HG02642 (cell line): ENCODE results near the gene DYNC1H1.
A peak's percentile ranks its signal among the peaks of the same experiment; 100 is the strongest.
"Not testable (repeated sequence)": the region's sequence is repeated elsewhere in the genome, so short reads cannot be mapped to it uniquely, and the experiment has no call there.

ENCODE experiments used
- ATAC-seq: cut with Tn5 transposase; IDR thresholded peaks from one replicate; pipeline ENCODE4 v1.9.1; 2021; ENCODE audit warnings: mild to moderate bottlenecking; ENCODE audit not compliant: unreplicated experiment, poor library complexity

The DYNC1H1 gene

DNA sequence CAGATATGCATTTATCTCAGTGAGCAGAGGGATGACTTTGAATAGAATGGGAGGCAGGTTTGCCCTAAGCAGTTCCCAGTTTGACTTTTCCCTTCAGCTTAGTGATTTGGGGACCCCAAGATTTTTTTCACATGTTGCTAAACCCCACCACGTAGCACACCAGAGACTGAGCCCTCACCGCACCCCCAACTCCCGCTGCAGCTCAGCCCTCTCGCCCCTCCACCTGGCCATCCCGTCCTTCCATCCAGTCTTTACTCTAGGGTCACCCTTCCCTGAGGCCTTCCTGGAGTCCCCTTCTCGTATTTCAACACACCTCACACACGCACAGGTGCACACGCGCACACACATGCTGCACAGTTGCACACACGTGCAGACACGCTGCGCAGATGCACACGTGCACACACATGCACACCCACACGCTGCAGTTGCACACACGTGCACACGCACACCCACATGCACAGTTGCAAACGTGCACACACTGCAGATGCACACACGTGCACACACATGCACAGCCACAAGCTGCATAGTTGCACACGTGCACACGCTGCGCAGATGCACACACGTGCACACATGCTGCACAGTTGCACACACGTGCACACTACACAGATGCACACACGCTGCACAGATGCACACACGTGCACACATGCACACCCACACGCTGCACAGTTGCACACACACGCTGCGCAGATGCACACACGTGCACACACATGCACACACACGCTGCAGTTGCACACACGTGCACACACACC is 92.5 kb downstream of the DYNC1H1 start:
- no peak for ATAC-seq

- no peak for ATAC-seq
These were observed 93.2 kb downstream of the DYNC1H1 start for GRCh38 chr14:102057480-102058114.

GRCh38 chr14:102058146-102058545 is 93.8 kb downstream of the DYNC1H1 start:
- no peak for ATAC-seq

- ATAC-seq, result no peak
These were observed 94.6 kb downstream of the DYNC1H1 start for GRCh38 chr14:102058961-102059360.

DNA sequence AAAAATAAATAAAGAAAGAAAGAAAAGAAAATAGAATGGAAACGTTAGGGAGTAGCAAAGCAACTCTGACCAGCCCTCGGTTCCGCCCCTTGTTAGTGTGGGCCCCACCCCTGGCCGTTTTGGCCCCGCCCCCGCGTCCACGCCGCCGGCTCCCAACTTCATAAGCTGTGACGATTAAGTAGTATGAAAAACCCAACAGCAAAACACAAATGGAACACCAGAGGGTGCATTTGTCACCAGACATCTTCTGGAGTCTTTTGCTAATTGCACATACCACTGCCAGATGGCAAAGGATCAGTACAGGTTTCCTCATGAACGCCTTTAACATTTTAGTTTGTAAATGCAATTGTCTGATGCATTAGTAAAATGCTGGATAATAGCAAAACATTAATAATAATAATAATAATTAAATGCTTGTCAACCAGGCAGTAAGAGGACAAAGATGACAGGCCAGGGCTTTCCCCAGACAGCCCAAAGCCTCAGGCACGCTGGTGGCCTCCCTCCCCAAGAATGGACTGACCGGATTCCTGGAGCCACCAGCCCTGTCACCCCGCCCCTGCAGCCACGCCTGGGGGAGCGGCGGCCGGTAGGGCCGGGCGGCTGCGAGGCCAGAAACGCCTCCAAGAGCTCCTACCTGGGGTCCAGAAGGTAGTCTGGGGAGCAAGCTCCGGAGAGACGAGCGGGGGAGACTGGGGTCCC is 98.9 kb downstream of the DYNC1H1 start:
- ATAC-seq, result peak; percentile 50

DNA sequence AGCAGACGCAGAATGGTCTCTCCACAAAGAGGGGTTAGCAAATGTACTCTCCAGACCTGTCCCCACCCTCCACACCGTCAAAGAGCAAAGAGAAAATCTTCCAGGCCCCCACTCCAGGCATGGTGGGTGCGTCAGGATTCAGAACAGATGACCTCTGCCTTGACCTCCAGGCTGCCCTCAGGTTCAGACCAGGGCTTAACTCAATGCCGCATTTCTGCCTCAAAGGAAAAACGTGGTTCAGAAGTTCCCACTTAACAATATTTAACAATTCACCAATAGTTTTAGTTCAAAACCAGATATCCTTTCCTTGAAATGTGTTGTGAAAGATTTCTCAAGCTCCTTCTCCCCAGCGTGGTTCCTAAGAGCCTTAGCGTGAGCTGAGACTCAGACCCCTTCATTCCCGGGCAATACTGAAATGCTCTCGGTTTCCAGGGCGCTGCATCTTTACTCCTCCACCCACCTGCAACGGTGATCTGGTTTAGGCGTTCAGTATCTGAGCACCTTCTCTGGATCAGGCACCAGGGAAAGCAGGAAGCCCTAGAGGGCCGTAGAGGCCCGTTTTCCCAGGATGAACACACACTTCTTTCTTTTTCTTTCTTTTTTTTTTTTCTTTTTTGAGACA is 99.5 kb downstream of the DYNC1H1 start:
- ATAC-seq, result no peak

GRCh38 chr14:102064590-102064989 is 100.2 kb downstream of the DYNC1H1 start:
- ATAC-seq, result not testable (repeated sequence)

DNA sequence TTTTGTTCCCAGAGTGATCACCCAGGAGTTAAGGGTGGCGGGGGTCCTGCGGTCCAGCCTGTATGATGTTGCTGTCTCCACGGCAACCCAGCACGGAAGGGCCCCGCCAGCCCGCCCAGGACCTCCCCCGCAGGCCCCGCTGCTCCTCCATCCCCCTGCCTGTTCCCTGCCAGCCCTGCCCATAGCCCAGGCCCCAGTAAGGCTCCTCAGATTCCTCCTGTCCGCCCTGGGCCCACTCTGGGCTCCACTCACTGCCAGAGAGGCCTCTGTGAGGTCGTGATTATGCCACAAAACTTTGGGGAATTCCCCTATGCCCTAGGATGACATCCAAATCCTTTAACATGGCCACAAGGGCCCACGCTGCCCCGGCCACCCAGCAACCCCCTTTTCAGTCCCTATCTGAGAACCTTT is 101.7 kb downstream of the DYNC1H1 start:
- ATAC-seq, result no peak

DNA sequence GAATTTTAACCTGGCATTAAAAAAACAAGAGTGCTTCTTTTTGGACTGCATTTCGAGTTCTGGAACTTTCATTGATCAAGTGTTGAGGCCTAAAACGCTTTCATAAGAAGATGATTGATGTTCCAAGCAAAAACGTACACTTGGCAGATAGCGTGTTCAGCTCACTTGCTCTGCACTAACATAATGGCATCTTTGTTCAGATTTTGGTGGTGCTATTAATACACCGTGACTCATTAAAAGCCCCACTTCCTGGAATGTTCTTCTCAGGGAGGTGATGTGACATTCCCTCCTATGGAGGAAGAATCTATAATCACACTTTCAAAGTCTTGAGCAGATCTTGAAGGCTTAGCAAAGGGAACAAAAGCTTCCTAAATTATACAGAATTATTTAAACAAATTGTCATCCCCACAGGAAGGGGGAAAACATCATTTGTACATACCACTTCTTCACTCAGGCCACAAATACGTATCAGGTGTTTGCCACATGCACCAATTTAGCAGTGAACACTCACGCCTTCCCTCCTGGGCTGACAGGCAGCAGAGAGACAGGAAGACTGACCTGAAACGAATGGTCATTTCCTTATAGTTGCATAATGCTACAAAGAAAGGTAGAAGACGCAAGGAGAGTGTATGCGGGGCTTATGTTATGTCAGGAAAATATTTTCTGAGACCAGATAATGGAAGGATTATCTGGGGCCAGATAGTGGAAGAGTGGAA is 107.1 kb downstream of the DYNC1H1 start:
- no peak for ATAC-seq

GRCh38 chr14:102074415-102074964 is 110.1 kb downstream of the DYNC1H1 start:
- no peak for ATAC-seq

GRCh38 chr14:102075155-102075554 is 110.8 kb downstream of the DYNC1H1 start:
- ATAC-seq, result no peak

DNA sequence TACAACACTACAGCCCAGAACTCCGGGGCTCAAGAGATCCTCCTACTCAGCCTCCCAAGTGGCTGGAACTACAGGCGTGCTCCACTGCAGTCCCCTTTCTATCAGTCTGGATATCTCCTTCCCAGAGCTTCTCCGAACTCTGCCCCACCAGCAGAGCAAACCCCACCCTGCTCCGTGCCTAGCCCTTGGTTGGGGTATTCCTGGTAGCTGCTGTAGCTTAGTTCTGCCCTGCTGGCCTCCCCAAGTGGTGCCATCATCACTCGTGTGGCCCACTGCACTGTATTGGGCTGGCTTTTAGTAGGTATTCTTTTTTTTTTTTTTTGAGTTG is 113.0 kb downstream of the DYNC1H1 start:
- no peak for ATAC-seq

- not testable (repeated sequence) for ATAC-seq
These were observed 114.0 kb downstream of the DYNC1H1 start for GRCh38 chr14:102078361-102078791.

DNA sequence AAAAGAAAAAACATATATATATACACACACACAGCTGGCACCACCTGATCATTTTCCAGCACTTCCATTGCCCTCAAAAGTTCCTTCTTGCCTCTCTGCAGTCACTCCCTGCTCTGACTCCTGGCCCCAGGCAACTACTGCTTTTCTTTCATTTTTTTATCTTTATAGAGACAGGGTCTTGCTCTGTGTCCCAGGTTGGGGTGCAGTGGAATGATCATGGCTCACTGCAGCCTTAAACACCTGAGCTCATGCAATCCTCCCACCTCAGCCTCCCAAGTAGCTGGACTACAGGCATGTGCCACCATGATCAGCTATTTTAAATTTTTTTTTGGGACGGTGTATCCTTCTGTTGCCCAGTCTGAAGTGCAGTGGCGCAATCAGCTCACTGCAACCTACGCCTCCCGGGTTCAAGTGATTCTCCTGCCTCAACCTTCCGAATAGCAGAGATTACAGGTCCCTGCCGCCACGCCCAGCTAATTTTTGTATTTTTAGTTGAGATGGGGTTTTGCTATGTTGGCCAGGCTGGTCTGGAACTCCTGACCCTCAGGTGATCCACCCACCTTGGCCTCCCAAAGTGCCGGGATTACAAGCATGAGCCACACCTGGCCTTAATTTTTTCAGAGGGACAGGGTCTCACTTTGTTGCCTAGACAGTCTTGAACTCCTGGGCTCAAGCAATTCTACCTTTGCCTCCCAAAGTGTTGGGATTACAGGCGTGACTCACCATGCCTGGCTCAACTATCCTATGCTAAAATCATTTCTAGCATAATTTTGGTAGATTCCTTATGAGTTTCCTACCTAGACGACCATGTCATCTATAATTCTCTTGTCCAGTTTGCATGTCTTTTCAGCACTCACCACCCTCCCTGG is 114.7 kb downstream of the DYNC1H1 start:
- ATAC-seq, result no peak

- ATAC-seq, result no peak
These were observed 115.3 kb downstream of the DYNC1H1 start for GRCh38 chr14:102079700-102079979.

GRCh38 chr14:102080183-102081080 is 116.1 kb downstream of the DYNC1H1 start:
- no peak for ATAC-seq

GRCh38 chr14:102081231-102082080 is 117.1 kb downstream of the DYNC1H1 start:
- ATAC-seq, result no peak
